Measurements from ENCODE around the gene OLFML1.

GRCh38 chr11:7487360-7487759 lies 2.1 kb downstream of the OLFML1 start:
- TF ChIP-seq CTCF (IDR thresholded peaks at IDR 0.05; ENCODE audit: extremely low read depth in 1 of 2, insufficient read depth in 1 of 2, low read depth in 1 of 2, low read length in 2 of 2) (no peak), POLR2A (IDR thresholded peaks at IDR 0.05; ENCODE audit: low read depth, low read length) (no peak), MAX (IDR thresholded peaks at IDR 0.05; ENCODE audit: insufficient read depth, insufficient read length) (no peak), POLR2AphosphoS5 (IDR thresholded peaks at IDR 0.05; ENCODE audit: insufficient read depth, low read depth, low read length) (no peak), EZH2 (IDR thresholded peaks at IDR 0.05; ENCODE audit: borderline replicate concordance, low read depth, low read length, severe bottlenecking) (no peak), FOS (IDR thresholded peaks at IDR 0.05; ENCODE audit: borderline replicate concordance, insufficient read depth, low read length) (no peak), JUN (IDR thresholded peaks at IDR 0.05; ENCODE audit: borderline replicate concordance, insufficient read depth, insufficient read length, low read depth) (no peak)
